Omental fat pad (tissue), 4 donors: ENCODE results near the gene CIPC. TPM values are rescaled to one million over a fixed set of nuclear protein-coding genes. Genes with fewer than 3 reads are reported as not detected.

Experiments used
- ATAC-seq: fragments of 150-250 bp; one replicate; pipeline ENCODE4 v1.9.1; 2016; ENCODE audit warnings: mild to moderate bottlenecking, moderate library complexity; ENCODE audit not compliant: low FRiP score
- DNase-seq: peaks from one replicate; pipeline ENCODE4 v3.0.0-alpha.2; 2019; ENCODE audit warnings: low spot score
- total RNA-seq, 4 donors: library from RNA; depleted of rRNA; stranded (reverse); fragments of >200 nt; gene quantifications; one replicate each; pipeline ENCODE4 v1.1.0, GENCODE V29; 2016
- TF ChIP-seq, protein P1 (sequence below), 3 donors: fragments of 450-650 bp; IDR thresholded peaks; one replicate each; pipeline ENCODE4 v1.5.1; 2016 to 2017; ENCODE audit warnings: antibody characterized with exemption in 3 of 3, mild to moderate bottlenecking in 3 of 3, moderate library complexity in 2 of 3

The CIPC gene
- total RNA-seq, 4 donors from 2014 or later: 34.2 to 47.3 (median 40.3) TPM

DNA sequence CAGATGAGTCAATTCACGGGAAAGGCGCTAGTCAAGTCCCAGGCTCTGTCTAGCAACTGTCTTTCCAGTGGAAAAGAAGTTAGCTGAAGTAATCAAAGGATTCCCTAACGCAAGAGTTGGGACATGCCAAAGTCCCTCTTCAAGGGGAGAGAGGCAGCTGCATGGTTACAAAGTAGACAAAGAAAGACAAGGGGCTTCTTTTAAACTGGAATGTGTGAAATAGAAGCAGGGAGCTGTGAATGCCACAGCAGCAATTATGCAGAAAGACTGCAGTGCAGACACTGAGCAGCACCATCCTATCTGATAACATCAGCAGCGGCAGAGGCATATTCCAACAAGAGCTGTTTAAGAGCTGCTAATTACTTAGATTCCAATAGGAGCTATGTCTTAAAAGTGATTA is 12.5 kb upstream of the CIPC start:
- no peak for DNase-seq
- TF ChIP-seq, protein P1, sequence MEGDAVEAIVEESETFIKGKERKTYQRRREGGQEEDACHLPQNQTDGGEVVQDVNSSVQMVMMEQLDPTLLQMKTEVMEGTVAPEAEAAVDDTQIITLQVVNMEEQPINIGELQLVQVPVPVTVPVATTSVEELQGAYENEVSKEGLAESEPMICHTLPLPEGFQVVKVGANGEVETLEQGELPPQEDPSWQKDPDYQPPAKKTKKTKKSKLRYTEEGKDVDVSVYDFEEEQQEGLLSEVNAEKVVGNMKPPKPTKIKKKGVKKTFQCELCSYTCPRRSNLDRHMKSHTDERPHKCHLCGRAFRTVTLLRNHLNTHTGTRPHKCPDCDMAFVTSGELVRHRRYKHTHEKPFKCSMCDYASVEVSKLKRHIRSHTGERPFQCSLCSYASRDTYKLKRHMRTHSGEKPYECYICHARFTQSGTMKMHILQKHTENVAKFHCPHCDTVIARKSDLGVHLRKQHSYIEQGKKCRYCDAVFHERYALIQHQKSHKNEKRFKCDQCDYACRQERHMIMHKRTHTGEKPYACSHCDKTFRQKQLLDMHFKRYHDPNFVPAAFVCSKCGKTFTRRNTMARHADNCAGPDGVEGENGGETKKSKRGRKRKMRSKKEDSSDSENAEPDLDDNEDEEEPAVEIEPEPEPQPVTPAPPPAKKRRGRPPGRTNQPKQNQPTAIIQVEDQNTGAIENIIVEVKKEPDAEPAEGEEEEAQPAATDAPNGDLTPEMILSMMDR (IDR thresholded peaks at IDR 0.05): no peak
- no peak for ATAC-seq

- DNase-seq (no peak), ATAC-seq (no peak)
- TF ChIP-seq, protein P1 (IDR thresholded peaks at IDR 0.05): no peak
Observed at GRCh38 chr14:77086017-77086727, 11.9 kb upstream of the CIPC start.

- DNase-seq (no peak), ATAC-seq (no peak)
- TF ChIP-seq, protein P1 (IDR thresholded peaks at IDR 0.05): no peak
Observed at GRCh38 chr14:77086951-77087350, 11.1 kb upstream of the CIPC start.

GRCh38 chr14:77087631-77088030 is 10.4 kb upstream of the CIPC start:
- TF ChIP-seq, protein P1 (IDR thresholded peaks at IDR 0.05): no peak
- DNase-seq (no peak), ATAC-seq (no peak)

DNA sequence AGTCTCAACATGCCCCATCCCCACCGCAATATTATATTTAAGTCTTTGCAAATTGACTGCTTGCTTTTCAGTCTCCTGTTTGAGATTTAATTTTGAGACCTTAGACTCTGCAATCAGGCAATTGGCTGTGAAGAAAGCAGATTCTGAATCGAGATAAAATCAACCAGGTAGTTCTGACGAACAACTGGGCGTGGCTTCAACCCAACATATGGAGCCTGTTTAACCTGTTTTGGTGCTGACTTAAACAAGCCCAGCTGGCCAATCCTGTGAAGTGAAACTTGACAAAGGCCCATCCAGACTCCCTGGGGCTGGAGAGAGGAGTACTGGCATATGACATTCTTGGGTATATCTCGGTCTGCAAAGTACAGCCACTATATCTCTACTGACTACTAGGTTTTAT is 9.8 kb upstream of the CIPC start:
- ATAC-seq: no peak
- TF ChIP-seq, protein P1 (IDR thresholded peaks at IDR 0.05): no peak
- no peak for DNase-seq

DNA sequence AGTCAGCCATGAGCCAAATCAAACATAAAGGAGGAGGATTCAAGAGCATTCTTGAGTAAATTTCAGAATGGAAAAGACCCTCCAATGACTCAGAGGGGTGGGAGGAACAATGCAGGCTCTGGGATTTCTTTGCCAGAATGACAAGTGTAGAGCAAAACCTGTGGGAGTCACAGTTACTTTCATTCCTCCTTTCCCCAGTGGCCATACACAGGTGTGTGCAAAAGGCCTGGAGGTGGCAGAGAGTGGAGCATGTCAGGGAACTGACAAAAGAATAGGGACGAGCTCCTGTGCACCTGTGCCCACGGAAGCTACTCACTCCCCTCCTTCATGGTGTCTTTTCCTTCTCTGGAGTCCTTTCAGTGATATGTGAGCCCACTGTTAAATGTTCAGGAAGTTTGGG is 9.4 kb upstream of the CIPC start:
- TF ChIP-seq, protein P1 (IDR thresholded peaks at IDR 0.05): no peak
- no peak for DNase-seq
- no peak for ATAC-seq

GRCh38 chr14:77091518-77091917 is 6.5 kb upstream of the CIPC start:
- ATAC-seq: no peak
- TF ChIP-seq, protein P1 (IDR thresholded peaks at IDR 0.05): no peak
- DNase-seq: no peak
